Measurements from ENCODE around the gene TMEM156. TPM values are rescaled to one million over a fixed set of nuclear protein-coding genes. Genes with fewer than 3 reads are reported as not detected.

TMEM156 gene
- total and polyA plus RNA-seq, 10 of the 15 experiments (the other 5 are each of a cell fraction or from before 2014, with no cell fraction given): 20.8 to 48.3 (median 32.7) TPM

DNA sequence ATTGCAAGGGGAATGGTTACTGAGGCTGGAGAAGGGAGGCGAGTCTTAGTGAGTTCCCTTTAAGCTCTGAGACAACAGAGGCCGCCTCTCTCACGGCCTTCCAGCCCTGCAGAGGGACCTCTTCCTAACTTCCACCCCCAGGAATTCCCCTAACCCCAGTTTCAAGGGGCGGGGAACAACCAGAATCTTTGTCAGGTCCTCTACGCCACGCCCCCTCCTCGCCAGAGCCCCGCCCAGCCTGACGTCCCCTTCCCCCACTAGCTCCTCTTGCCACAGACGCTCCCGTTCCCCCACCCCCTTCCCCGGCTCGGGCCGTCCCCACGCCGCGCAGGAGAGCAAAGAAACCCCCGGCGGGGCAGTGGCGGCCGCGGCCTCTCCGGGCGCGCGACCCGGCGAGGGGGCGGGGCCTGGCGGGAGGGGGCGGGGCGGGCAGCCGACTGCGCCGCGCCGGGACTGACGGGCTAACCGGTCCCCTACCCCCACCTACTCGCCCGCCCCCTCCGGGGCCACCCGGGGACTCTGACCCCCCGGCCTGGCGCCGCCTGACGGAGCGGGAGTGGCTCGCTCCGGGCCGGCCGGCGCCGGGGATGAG lies 12.3 kb upstream of the TMEM156 start (continued):
- TF ChIP-seq NFXL1 (IDR thresholded peaks at IDR 0.05; ENCODE audit: borderline replicate concordance) (no peak), RAD51 (IDR thresholded peaks at IDR 0.05) (no peak), ZBTB11 (CRISPR knock-in tag; IDR thresholded peaks at IDR 0.05) (no peak), YY1 (IDR thresholded peaks at IDR 0.05; ENCODE audit: low read depth, low read length) (no peak), ZZZ3 (IDR thresholded peaks at IDR 0.05; ENCODE audit: control insufficient read depth, insufficient read length, low read depth) (no peak), BCL11A (IDR thresholded peaks at IDR 0.05; ENCODE audit: low read depth, low read length) (no peak), CHD1 (IDR thresholded peaks at IDR 0.05; ENCODE audit: low read depth, low read length) (no peak), SMAD1 (IDR thresholded peaks at IDR 0.05; ENCODE audit: low read depth, partially characterized antibody) (no peak), RB1 (IDR thresholded peaks at IDR 0.05; ENCODE audit: borderline replicate concordance) (0 out of 2 replicates have a peak, but pooled peaks have one; percentile 2), PAX8 (IDR thresholded peaks at IDR 0.05) (no peak), NFIC (IDR thresholded peaks at IDR 0.05; ENCODE audit: low read depth, low read length) (no peak), SMARCA5 (IDR thresholded peaks at IDR 0.05) (no peak), ETV6 (conservative IDR thresholded peaks at IDR 0.05 in 1 of 2, IDR thresholded peaks at IDR 0.05 in 1 of 2; ENCODE audit: borderline replicate concordance in 1 of 2, low read depth in 1 of 2) (peak in 1 of 2 experiments; percentile 22; a peak in 2 of 4 replicates), BMI1 (IDR thresholded peaks at IDR 0.05; ENCODE audit: borderline replicate concordance) (no peak), ZNF207 (IDR thresholded peaks at IDR 0.05; ENCODE audit: borderline replicate concordance) (no peak), IKZF1 (conservative IDR thresholded peaks at IDR 0.05) (no peak; the same call in 1 of the 2 replicates), CHD2 (IDR thresholded peaks at IDR 0.05; ENCODE audit: borderline replicate concordance, low read depth, low read length) (peak; percentile 74), EGR1 (IDR thresholded peaks at IDR 0.05; ENCODE audit: borderline replicate concordance in 1 of 2, low read depth in 2 of 2, low read length in 2 of 2) (peak in 1 of 2 experiments; percentile 27; a peak in 1 of 3 replicates)
- TF ChIP-seq, protein P1, sequence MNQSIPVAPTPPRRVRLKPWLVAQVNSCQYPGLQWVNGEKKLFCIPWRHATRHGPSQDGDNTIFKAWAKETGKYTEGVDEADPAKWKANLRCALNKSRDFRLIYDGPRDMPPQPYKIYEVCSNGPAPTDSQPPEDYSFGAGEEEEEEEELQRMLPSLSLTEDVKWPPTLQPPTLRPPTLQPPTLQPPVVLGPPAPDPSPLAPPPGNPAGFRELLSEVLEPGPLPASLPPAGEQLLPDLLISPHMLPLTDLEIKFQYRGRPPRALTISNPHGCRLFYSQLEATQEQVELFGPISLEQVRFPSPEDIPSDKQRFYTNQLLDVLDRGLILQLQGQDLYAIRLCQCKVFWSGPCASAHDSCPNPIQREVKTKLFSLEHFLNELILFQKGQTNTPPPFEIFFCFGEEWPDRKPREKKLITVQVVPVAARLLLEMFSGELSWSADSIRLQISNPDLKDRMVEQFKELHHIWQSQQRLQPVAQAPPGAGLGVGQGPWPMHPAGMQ (IDR thresholded peaks at IDR 0.05; ENCODE audit: borderline replicate concordance): no peak
- TF ChIP-seq, protein P2, sequence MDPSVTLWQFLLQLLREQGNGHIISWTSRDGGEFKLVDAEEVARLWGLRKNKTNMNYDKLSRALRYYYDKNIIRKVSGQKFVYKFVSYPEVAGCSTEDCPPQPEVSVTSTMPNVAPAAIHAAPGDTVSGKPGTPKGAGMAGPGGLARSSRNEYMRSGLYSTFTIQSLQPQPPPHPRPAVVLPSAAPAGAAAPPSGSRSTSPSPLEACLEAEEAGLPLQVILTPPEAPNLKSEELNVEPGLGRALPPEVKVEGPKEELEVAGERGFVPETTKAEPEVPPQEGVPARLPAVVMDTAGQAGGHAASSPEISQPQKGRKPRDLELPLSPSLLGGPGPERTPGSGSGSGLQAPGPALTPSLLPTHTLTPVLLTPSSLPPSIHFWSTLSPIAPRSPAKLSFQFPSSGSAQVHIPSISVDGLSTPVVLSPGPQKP (IDR thresholded peaks at IDR 0.05; ENCODE audit: low read depth, low read length): no peak
- TF ChIP-seq, protein P3, sequence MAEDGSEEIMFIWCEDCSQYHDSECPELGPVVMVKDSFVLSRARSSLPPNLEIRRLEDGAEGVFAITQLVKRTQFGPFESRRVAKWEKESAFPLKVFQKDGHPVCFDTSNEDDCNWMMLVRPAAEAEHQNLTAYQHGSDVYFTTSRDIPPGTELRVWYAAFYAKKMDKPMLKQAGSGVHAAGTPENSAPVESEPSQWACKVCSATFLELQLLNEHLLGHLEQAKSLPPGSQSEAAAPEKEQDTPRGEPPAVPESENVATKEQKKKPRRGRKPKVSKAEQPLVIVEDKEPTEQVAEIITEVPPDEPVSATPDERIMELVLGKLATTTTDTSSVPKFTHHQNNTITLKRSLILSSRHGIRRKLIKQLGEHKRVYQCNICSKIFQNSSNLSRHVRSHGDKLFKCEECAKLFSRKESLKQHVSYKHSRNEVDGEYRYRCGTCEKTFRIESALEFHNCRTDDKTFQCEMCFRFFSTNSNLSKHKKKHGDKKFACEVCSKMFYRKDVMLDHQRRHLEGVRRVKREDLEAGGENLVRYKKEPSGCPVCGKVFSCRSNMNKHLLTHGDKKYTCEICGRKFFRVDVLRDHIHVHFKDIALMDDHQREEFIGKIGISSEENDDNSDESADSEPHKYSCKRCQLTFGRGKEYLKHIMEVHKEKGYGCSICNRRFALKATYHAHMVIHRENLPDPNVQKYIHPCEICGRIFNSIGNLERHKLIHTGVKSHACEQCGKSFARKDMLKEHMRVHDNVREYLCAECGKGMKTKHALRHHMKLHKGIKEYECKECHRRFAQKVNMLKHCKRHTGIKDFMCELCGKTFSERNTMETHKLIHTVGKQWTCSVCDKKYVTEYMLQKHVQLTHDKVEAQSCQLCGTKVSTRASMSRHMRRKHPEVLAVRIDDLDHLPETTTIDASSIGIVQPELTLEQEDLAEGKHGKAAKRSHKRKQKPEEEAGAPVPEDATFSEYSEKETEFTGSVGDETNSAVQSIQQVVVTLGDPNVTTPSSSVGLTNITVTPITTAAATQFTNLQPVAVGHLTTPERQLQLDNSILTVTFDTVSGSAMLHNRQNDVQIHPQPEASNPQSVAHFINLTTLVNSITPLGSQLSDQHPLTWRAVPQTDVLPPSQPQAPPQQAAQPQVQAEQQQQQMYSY (CRISPR knock-in tag; IDR thresholded peaks at IDR 0.05): no peak

Data from GM12878 (cell line).